ENCODE measurements around the gene HSPB2. TPM values are rescaled to one million over a fixed set of nuclear protein-coding genes. Genes with fewer than 3 reads are reported as not detected.
A peak's percentile ranks its signal among the peaks of the same experiment; 100 is the strongest.
"Not testable (repeated sequence)": the region's sequence is repeated elsewhere in the genome, so short reads cannot be mapped to it uniquely, and the experiment has no call there.

HSPB2 gene, protein sequence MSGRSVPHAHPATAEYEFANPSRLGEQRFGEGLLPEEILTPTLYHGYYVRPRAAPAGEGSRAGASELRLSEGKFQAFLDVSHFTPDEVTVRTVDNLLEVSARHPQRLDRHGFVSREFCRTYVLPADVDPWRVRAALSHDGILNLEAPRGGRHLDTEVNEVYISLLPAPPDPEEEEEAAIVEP
- total RNA-seq = 59.9 TPM
- long read RNA-seq, transcript HSPB2-201 (2 exons, 1,335 nt) = major isoform, 74 of 74 reads
- long read RNA-seq, partial matches to known transcripts = 0 of 74 reads
- long read RNA-seq, other reads (novel, unspliced or antisense) = 0 of 74 reads

DNA sequence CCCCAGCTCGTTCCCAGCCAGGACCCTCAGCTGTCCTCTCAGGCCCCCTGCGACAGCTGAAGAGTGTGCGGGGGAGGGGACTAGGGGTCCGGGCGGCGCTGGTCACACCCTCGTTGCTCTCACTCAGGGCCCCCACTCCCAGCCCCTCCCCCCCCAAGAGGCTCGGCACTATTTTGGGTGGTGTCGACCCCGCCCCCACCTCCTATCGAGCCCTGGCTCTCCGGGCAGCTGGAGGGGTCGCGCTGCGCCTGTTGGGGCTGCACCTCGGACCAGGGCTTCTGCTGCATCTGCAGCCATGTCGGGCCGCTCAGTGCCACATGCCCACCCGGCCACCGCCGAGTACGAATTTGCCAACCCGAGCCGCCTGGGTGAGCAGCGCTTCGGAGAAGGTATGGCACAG lies at the start of gene HSPB2:
HSPB2 (plus strand) TSS at position 200 of the 400 bp plus-strand sequence; CDS start at position 296, 96 bp downstream.
- no peak for DNase-seq (ENCODE audit: low spot score)
- intact Hi-C loops (cut with DNase I) = no loop called here

DNA sequence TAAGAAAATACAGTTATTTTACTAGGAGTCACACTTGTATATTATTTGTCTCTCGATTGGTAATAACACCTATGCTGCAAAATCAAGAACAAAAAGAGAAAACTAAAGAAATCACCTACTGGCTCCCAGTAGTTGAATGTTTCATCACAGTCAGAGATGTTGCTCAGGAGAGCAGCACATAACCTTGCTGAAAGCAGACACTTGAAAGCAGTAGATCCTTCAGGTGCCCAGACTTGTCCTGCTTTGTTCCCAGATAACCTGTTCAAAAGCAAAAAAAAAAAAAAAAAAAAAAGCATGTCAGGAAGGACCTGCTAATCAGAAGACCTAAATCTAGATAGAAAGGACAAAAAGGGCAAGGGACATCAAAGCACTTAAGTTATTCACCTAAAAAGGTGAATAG lies 42.4 kb upstream of the HSPB2 start:
- intact Hi-C loops (cut with DNase I) = no loop called here
- no peak for DNase-seq (ENCODE audit: low spot score)

DNA sequence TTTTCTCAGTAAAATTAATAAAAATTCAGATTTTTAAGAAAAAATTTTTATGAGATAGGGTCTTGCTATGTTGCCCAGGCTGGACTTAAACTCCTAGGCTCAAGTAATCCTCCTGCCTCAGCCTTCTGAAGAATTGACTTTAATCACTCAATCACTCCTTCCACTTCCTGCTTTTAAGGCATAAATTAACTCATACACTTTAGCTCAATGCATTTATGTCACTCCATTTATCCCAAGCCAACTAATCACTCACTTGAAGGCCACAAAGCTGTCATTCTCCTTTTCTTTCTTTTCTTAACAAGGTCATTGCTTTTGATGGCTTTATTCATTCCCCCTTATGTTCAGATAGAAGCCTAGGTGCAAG lies 42.0 kb upstream of the HSPB2 start:
- intact Hi-C loops (cut with DNase I) = no loop called here
- no peak for DNase-seq (ENCODE audit: low spot score)

DNA sequence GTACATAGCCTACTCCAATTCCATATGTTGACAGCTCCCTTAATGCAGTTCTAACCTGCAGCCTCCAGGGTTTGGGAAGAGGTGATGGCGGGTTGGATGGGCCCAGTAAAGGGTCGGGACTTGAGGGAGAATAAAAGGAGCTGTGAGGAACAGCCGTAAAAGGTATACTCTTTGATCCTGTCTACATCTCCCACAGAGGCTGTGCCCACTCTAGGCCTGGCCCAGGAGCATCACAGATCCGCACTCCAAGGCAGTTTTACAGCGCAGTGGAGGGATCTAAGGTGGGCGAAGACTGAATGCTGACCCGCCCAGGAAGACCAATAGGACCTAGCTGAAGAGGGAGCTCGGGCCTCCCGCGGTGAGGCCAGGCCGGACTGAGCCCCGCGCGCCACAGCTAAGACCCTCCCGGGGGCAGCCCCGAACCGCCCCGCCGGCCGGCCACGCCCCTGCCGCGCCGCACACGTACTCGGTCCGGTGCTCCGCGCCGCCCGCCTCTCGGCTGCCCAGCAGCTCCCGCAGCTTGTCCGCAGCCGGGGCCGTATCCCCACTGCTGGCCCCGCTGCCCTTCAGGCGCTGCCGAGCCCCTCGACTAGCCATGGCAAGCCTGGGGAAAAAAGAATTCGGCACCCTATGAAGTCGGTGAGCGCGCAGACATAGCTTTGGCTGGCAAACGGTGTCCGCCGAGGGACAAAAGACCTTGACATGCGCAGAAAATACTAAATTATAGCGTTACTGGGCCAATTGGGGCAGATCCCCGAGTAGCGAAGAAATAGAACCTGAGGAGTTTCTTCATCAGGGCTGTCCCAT lies 41.4 kb upstream of the HSPB2 start, which contains the start of gene ALG9:
ALG9 (minus strand) TSS at position 696 of the 807 bp plus-strand sequence; CDS start at position 597, 99 bp downstream.
- peak; percentile 90 for DNase-seq (ENCODE audit: low spot score)
- intact Hi-C loops (cut with DNase I) = no loop called here

DNA sequence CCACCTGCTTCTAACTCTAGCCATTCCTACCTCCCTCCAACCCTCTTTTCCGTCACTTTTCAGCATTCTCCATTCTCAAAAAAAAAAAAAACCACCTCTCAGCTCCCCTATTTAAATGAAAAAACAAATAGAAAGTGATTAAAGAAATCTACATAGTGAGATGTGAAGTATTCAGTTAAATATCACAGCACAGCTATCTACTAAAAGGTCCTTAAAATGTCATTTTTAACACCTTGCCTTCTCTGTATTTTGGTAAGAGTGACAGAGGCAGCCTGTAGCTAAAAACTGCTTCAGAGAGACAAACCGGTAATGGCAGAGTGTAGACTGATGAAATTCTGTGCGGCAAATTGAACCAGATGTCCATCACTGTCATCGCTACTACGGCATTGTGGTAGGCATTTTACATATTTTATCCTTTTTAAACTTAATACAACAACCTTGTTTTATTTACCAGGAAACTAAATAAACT lies 40.8 kb upstream of the HSPB2 start:
- intact Hi-C loops (cut with DNase I) = no loop called here
- DNase-seq (ENCODE audit: low spot score) = no peak

DNA sequence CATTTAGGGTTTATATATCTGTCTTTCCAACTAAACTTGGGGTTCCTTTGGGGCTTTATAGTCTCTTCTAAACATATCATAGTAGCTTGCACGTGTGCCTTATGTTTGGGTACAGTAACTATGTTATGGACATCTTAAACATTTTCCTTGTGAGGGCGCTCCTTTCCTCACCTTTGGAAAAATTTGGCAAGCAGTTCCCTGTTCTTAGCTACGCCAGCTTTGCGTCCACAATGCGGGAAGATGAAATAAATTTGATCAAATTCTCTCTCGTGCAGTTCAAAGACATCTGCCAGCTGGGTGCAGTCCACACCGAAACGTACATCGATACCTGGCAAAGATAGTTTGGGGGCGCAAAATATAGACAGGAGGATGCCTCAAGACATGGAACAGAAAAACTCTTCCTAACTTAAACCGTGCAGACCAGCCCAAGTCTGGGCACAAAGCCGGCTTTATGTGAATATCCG lies 34.1 kb upstream of the HSPB2 start:
- intact Hi-C loops (cut with DNase I) = loop anchor here (2.0 to 5.0 kb wide), 4 partner anchors 49 to 194 kb away; partner anchors contain the start of genes NKAPD1 and PIH1D2
- no peak for DNase-seq (ENCODE audit: low spot score)

DNA sequence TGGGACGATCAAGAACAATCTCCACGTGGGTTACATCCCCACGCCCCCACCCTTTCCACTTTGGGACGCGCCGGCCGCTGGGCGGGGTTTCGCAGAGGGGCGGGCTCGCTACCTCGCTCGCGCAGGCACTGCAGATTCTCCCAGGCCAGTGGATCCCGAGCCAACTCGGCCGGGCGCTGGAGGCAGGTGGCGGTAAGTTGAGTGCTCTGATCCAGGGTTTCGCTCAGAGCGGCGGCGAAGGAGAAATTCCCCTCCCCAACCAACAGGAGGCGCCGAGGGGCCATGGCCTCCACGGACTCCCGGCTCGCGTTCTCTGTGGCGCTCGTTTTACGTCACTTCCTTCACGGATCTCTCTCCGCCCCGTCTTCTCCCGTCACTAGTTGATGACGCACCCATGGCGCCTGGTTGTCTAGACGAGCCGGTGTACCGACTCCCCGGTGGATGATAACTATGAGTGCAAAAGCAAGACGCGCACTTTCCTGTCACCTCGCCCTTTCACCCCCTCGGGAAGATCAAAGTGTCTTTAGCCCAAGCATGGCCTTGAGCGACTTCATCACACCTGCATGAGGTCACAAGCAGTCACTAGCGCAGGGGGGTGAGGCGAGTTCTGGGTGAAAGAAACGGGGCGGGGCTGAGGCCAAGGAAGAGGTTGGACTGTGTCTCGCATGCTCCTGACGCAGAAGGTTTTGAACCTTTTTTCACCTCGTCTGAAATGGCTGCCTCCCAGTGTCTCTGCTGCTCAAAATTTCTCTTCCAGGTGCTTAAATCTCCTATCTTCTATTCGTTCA lies 33.5 kb upstream of the HSPB2 start, which contains the start of the genes CFAP68 and FDXACB1:
CFAP68 (plus strand) TSS at position 693 of the 788 bp plus-strand sequence; CDS start at position 713, 20 bp downstream.
FDXACB1 (minus strand) TSS at position 317 of the 788 bp plus-strand sequence; CDS start at position 284, 33 bp downstream.
- DNase-seq (ENCODE audit: low spot score) = peak; percentile 99
- intact Hi-C loops (cut with DNase I) = loop anchor here (2.0 to 5.0 kb wide), 4 partner anchors 48 to 193 kb away; partner anchors contain the start of genes NKAPD1 and PIH1D2

DNA sequence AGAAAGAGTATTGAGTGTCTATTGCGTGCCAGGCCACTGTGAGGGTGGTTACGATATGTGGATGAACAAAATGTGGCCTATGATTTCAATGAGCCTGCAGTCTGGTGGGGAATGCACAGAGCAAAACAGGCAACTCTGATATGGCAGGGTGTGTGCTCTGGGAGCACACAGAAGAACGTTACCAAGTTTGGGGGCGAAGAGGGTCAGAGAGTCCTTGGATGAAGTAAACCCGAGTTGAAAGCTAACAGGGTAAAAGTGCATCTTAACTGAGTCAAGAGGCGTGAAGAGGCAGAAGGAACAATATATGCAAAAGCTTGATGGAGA lies 32.9 kb upstream of the HSPB2 start:
- intact Hi-C loops (cut with DNase I) = loop anchor here (2.0 to 5.0 kb wide), 4 partner anchors 48 to 193 kb away; partner anchors contain the start of genes NKAPD1 and PIH1D2
- no peak for DNase-seq (ENCODE audit: low spot score)

DNA sequence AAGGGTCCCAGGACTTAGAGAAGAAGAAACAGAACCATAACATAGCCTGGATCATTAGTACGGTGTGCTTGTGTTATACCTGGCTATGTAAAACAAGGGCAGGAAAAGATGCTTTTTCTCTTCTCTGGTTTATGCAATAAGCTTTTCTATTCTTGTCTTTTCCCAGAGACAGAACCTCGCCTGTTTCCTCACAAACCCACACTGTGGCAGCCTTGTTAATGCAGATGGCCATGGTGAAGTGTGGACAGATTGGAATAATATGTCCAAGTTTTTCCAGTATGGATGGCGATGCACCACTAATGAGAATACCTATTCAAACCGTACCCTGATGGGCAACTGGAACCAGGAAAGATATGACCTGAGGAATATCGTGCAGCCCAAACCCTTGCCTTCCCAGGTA lies 30.3 kb upstream of the HSPB2 start:
- intact Hi-C loops (cut with DNase I) = no loop called here
- DNase-seq (ENCODE audit: low spot score) = no peak

DNA sequence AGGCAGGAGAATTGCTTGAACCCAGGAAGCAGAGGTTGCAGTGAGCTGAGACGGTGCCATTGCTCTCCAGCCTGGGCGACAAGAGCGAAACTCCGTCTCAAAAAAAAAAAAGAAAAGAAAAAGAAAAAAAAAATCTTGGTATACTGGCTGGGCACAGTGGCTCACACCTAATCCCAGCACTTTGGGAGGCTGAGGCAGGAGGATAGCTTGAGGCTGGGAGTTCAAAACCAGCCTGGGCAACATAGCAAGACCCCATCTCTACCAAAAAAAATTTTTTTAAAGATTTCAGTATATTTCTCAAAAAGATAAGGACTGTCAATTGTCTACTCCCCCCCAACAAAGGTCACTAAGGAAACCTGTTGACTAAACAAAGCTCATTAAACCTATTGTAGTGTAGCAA lies 27.5 kb upstream of the HSPB2 start:
- intact Hi-C loops (cut with DNase I); DNase-seq (ENCODE audit: low spot score): not testable (repeated sequence)

DNA sequence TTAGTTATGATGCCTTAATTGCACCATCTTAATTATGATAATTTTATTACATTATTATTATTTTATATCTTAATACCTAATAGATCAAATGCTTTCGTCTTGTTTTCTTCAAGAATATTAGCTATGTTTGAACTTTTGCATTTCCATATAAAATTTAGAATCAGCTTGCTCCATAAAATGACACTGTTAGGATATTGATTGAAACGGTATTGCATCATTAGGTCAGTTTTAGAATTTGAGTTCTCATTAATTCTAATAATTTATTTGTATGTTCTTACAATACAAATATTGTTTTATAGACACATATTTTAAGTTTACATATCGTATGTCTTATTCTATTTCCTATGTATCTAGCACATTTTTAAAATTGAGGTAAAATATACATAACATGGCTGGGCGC lies 26.5 kb upstream of the HSPB2 start:
- intact Hi-C loops (cut with DNase I) = no loop called here
- no peak for DNase-seq (ENCODE audit: low spot score)

DNA sequence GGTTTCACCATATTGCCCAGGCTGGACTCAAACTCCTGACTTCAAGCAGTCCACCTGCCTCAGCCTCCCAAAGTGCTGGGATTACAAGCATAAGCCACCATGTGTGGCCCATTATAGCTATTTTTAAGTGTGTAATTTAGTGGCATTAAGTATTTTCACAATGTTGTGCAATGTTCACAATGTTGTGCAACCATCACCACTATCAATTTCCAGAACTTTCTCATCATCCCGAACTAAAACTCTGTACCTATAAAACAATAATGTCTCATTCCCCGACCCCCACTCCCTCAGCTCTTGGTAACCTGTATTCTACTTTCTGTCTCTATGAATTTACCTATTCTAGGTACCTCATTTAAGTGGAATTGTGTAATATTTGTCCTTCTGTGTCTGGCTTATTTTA lies 25.7 kb upstream of the HSPB2 start:
- no peak for DNase-seq (ENCODE audit: low spot score)
- intact Hi-C loops (cut with DNase I) = no loop called here

DNA sequence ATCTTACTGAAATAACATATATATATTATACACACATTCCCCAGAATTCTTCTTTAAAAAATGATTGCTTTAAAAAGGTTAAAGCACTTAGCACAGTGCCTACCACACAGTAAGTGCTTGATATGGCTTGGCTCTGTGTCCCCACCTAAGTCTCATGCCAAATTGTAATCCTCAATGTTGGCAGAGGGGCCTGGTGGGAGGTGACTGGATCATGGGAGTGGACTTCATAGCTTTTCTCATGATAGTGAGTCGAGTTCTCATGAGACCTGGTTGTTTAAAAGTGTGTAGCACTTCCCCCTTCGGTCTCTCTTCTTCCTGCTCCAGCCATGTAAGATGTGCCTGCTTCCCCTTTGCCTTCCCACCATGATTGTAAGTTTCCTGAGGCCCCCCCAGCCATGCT lies 7.1 kb upstream of the HSPB2 start:
- no peak for DNase-seq (ENCODE audit: low spot score)
- intact Hi-C loops (cut with DNase I) = no loop called here

DNA sequence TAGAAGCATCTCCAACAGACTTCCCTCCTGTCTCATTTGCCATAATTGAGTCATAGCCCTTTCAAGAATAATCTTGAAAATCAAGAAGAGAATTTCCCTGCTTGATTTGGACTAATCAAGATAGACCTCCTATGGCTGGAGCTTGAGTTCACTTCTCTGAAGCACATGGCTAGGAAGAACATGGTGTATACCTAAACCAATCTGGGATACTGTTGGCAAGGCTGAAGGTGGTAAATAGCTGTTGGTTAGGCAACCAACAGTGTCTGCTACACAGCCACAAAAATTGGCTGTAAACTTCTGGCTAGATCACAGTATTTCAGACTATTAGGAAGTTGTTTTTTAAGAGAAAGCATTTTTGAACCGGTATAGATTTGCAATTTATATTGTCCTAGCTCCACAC lies 5.9 kb upstream of the HSPB2 start:
- intact Hi-C loops (cut with DNase I) = no loop called here
- DNase-seq (ENCODE audit: low spot score) = no peak

DNA sequence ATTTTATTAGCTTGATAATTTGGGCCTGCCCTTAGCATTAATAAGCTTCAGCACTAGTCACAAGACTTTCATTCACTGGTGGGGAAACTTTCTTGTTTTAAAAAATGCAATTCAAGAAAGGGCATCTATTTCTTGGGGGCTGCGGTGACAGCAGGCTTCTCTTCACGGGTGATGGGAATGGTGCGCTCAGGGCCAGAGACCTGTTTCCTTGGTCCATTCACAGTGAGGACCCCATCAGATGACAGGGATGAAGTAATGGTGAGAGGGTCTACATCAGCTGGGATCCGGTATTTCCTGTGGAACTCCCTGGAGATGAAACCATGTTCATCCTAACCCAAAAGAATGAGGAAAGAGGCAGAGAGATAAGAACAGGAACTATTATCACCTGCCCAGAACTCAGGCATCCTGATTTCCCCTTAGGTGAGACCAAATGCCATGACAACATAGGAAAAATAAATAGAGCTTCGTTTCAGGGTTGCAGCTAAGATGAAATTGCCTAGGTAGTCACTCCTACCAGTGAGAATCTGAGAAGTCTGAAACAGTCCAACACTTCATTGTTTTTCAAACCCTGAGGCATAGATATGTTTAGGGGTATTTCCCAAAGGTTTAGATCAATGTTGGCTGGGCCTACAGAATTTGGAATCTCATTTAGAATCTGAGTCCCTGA lies 3.8 kb upstream of the HSPB2 start:
- no peak for DNase-seq (ENCODE audit: low spot score)
- intact Hi-C loops (cut with DNase I) = no loop called here

DNA sequence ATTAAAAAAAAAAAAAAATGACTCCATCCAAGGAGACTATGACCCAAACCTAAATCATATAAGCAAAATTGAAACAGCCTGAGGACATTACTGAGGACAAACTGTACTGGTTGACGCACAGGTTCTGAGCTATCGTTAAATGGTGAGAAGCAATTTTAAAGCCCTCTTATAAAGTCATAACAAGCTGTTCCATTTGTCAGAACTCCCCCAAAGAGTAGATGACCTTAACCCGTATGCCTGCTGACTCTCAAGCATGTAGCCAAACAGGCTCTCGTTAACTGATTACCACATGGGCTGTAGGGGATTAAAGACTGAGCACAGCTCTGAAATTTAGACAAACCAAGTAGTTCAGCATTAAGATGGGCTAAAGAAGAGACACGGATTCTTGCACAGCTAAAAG lies 3.2 kb upstream of the HSPB2 start:
- intact Hi-C loops (cut with DNase I) = no loop called here
- DNase-seq (ENCODE audit: low spot score) = no peak

DNA sequence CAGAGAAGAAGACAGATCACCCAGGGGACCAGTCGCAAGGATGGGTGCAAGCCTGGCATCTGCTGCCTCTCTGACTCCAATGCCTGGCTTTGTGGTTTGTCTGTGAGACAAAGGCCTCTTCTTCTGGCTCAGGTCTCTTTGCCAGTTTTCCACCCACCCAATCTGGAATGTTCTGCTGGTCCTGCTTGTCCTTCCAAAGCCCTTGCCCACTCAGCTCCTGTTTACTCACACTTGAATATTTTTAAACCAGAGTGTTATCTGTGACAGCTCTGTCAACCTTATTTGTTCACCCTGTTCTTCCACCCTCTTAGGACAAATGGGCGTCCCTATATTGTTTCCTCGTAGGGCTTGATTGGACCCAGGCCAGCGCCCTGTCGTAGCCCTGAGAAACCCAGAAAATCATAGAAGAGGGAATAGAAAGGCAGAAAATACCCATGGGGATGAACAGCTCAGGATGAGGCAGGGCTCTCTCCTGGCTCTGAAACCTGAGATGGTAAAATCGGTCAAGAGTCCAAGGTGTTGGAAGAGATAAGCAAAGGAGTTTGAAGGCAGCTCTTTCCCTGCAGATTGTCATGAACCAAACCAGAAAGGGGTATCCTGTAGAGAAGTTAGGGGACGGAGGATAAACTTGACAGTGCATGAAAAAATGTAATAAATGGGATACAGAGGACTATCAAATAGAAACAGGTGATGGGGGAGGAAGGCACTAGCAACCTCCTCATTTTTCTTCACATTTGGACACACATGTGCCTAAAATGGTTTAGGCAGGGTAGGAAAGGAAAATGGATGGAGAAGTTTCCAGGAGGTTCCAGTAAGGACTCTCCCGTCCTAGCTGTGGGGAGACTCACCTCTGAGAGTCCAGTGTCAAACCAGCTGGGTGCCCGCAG lies 1.6 kb upstream of the HSPB2 start:
- intact Hi-C loops (cut with DNase I) = no loop called here
- no peak for DNase-seq (ENCODE audit: low spot score)
